ENCODE data around the gene FGD6.

- TF ChIP-seq EZH2phosphoT487 (IDR thresholded peaks at IDR 0.05; ENCODE audit: insufficient read depth, low read depth) = no peak
- no peak for TF ChIP-seq EZH2 (IDR thresholded peaks at IDR 0.05; ENCODE audit: insufficient read depth, poor library complexity, severe bottlenecking)
Observed at GRCh38 chr12:95066091-95066855, 151.0 kb downstream of the FGD6 start.
